ENCODE measurements around the gene WDR47.
"Not testable (repeated sequence)": the region's sequence is repeated elsewhere in the genome, so short reads cannot be mapped to it uniquely, and the experiment has no call there.

WDR47 gene

GRCh38 chr1:108961752-108962486 lies 80.0 kb downstream of the WDR47 start:
- no peak for DNase-seq

GRCh38 chr1:108961198-108961597 lies 80.7 kb downstream of the WDR47 start:
- DNase-seq, result no peak

DNA sequence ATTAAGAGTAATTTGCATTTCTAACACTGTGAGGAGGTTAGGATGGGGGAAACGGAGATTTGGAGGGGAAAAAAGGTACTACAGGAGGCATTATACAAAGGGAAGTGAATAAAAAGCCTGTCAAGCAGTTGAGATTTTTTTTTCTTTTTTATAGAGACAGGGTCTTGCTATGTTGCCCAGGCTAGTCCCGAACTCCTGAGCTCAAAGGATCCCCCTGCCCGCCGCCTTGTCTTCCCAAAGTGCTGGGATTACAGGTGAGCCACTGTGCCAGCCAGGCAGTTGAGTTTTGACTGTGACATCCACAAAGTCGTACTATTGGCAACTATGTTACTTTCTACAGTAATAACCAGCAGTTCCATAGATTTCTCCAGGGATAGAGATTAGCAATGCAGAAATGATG lies 81.2 kb downstream of the WDR47 start:
- no peak for DNase-seq

DNA sequence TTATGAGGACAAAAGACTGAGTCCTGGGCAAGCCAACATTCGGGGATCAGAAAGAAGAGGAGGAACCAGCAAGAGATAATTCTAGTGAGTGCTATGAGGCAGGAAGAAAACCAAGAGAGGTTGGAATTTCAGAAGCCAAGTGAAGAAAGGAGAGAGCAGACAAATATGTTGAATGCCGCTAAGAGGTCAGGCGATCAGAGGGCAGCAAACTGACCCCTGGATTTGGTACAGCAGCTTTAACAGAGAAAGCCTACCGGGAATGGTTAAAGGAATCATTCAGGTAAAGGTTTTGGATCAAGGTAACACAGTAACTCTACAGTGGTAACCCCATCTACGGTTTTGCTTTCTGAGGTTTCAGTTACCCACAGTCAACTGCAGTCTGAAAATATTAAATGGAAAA lies 84.0 kb downstream of the WDR47 start:
- no peak for DNase-seq

GRCh38 chr1:108955881-108956280 lies 86.0 kb downstream of the WDR47 start:
- DNase-seq, result no peak

DNA sequence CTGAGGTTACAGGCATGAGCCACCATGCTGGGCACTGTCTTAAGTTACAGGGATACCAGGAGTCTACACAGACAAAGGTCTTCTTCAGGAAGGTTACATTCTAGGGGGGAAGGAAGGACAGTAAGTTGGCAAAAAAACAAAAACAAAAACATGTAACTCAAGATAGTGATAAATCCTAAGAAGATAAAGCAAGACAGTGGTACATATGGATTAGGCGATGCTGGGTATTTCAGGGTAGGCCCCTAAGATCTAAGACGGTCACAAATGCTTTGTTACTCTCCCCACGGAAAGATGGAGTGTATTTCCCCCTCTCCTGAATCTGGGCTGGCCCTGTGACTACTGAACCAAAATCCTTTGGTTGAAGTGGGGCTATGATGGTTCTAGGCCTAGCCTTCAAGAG lies 86.8 kb downstream of the WDR47 start:
- DNase-seq, result no peak

DNA sequence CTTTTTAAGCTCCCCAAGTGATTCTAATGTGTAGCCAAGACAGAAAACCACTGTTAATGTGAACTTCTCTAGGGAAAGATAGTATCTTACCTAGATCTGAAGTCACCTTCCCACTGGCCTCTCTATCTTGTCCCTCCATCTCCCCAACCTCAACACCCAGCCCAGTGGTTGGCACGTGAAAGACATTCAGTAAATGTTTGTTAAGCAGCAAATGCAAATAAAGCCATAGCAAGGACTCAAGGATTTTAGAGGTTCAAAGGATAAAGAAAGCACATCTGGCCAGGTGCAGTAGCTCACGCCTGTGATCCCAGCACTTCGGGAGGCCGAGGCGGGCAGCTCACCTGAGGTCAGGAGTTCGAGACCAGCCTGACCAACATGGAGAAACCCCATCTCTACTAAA lies 88.5 kb downstream of the WDR47 start:
- DNase-seq, result no peak

DNA sequence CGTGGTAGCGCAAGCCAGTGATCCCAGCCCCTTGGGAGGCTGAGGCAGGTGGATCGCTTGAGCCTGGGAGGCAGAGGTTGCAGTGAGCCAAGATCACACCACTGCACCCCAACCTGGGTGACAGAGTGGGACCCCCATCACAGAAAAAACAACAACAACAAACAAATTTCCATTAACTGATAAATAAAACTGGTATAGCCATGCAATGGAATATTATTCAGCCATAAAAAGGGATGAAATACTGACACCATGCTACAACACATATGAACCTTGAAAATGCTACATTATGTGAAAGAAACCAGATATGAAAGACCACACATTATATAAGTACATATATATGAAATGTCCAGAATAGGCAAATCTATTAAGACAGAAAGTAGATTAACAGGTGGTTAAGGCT lies 90.7 kb downstream of the WDR47 start:
- no peak for DNase-seq

DNA sequence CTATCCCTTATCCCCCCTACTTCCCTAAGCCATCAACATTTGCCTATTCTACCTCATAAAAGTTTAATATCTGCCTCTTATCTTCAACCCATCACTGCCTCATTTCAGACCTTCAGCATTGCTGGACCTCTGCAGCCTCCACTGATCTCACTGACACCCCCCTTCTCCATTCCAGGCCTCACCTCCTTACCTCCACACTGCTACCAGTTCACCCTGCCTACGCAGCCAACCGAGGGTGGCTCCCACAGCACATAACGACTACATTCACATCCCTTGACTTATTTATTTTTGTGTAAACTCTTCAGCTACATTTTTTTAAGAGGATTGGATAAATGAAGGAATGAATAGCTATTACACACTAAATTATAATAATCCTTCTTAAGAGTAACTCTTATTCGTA lies 92.9 kb downstream of the WDR47 start:
- DNase-seq, result no peak

DNA sequence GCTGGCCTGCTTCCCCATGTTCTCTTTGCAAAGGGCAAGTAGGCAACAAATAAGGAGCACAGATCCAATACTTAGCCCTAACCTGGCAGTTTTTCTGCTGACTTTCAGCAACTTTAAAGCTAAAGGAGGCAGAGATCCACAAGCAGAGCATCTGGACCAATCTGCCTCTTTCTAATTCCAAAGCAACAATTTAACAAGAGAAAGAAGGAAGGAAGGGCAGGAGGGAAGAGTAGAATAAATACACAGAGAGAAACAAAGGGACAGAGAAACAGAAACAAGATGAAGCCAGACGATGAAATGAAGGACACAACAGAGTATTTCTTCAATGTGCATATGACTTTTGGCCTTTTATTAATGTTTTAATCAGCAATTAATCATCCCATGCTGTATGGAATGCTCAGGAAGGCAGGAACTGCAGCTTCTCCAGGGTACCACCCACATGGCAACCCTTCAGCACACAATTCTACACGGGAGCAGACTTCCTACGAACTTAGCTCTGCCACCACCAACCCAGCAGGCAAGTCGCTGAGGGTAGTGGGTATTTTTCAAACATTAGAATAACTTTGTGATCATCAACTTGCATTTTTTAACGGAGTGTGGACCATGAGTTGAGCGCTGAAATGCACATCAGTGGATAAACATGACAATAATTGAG lies 93.9 kb downstream of the WDR47 start:
- DNase-seq, result no peak

- no peak for DNase-seq
Measured at GRCh38 chr1:108936170-108936569, 105.7 kb downstream of the WDR47 start.

DNA sequence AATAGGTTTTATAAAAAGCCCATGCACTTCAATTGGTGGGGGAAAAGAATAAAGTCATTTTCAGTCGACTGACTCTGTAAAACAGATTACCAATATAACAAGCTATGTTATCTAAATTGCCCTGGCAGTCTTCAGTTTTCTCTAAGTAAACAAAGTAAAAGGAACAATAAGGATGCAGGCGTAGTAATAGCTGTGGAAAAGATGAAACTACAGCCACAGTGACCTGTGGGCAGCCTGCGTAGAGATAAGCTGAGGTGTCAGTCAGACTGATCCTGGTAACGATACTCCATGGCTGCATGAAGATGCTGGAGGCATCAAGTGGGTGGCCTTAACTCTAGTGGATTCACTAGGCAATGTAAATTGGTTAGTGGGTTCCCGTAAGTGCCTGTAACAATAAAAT lies 108.0 kb downstream of the WDR47 start:
- no peak for DNase-seq

DNA sequence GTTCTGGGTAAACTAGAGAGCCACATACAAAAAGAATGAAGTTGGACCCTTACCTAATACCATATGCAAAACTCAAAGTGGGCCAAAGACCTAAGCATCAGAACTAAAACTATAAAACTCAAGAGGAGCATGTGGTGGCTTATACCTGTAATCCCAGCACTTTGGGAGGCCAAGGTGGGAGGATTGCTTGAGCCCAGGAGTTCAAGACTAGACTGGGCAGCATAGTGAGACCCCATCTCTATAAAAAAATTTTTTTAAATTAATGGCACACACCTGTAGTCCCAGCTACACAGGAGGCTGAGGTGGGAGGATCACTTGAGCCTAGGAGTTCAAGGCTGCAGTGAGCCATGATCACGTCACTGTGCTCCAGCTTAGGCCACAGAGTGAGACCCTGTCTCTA lies 114.3 kb downstream of the WDR47 start:
- not testable (repeated sequence) for DNase-seq

DNA sequence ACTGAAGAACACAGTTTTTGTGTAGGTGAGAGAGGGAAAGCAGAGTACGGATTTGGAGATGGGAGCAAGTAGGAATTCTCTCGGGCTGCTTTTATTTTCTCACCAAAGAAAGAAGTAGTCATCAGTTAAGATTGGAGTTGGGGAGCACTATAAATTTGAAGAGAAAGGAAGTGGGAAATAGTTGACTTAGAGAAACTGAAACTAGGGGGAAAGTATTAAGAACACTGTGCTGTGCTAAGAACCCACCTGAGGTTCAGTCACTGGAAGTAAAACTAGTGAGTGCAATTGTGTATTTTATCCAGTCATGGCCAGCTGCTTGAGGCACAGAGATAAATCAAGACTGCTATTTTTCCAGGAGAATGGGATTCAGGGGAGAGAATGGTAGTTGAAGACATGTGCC lies 116.0 kb downstream of the WDR47 start:
- DNase-seq, result no peak

Data from activated CD4-positive, alpha-beta T cell treated with anti-CD3 and anti-CD28 coated beads, Interleukin-2, amount 50 U/mL, for 1 hour (primary cell).